CD4-positive, alpha-beta T cell treated with Interleukin-4 for 1 hour (primary cell): Measurements from ENCODE around the gene PIF1.
A peak's percentile ranks its signal among the peaks of the same experiment; 100 is the strongest.

Source experiments
- DNase-seq, 2 donors: peaks; one replicate each; pipeline ENCODE4 v3.0.0-alpha.2; 2020 to 2022

Gene PIF1

DNA sequence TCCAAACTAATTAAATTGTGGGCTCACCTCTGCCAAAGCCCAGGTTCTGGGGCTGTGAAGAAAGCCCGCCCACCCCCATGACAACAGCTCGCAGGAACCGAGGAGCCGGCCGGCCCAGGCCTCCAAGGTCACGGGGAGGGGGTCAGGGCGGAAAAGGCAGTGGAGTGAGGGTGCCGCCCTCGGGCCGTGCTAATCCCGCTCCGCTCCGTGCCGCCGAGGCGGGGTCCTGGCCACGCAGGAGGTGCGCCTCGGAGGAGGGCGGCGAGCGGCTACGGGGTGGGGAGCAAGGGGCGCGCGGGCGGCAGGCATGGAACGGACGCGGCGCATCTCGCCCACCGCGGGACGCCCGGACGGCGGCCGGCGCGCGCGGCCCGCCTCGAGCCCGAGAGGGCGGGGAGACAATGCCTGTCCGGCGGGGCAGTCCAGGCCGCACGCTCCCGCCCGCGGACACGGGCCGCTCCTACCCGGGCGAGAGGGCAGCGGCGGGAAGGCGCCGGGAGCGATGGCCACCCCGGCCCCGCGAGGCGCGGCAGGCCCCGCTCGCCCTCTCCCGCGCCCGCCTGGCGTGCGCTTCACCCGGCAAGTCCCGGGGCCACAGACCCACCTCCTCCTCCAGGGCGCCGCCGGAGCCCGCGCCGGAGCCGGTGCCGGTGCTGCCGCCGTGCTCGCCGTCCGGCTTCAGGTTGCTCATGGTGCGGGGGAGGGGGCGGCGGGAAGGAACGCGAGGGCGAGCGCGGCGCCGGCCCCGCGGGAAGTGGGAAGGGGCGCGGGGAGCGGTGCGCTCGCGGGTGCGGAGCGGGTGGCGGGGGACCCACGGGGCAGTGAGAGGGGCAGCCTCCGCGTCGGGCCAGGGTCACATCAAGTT lies 50.6 kb downstream of the PIF1 start:
- DNase-seq: no peak

DNA sequence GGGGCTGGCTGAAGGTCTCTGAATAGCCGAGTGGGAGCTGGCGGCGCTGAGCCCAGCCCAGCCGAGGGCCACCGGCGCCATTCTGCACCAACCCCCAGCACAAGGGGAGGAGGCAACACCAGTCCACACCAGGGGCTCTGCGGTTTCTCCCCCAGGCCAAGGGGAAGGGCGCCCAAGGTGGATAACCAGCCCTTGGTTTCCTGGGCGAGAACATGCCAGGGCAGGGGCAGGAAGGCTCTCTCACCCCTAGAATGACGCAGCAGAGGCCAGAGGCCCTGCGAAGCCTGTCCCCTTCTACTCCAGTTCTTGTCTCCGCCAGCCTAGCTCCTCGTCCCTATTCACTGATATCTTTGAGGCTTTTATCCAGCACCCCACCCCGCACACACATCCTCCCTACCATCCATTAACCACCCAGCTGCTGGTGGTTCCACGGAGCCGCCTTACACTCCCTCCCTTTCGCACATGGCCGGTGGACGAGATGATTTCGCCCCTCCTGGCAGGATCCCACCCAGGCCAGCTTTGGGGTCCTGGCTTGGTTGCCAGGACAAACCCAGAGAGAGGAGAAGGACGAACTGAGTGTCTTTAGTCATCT lies 51.3 kb downstream of the PIF1 start:
- DNase-seq: no peak

DNA sequence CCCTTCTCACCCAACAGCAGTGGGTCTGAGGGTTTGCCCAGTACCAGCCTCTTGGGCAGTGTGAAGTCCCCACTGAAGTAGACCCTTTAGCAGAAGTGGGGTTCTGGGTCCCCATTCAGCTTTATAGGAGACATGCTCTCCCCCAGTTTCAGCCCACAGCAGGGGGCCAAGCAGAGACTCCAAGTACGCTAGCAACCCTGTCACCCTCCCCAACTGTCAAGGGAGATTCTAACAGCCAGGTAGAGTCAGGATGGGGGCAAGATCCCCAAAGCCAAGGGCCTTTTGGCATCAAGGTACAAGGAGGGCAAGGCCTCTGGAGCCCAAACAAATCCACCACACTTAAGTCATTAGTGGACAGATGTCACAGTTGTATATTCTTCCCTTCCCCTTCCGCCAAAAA lies 51.8 kb downstream of the PIF1 start:
- DNase-seq: no peak

DNA sequence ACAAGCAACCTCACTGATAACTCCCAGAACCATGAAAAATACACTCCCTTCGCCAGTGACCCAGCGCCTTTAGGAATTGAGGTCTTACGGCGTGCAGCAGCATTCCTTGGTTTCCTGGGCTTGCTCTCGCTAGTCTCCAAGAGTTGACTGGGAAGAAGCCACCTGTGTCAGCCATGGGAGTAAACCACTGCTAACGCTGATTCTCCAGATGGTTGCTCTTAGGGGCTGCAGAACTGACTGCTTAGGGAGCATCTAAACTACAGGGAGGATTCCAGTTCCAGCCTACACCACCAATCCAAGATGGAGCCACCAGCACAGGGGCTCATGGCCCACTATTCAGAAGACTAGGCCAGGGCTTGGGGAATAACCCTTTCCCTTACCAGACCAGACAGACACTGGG lies 52.5 kb downstream of the PIF1 start:
- DNase-seq: no peak

DNA sequence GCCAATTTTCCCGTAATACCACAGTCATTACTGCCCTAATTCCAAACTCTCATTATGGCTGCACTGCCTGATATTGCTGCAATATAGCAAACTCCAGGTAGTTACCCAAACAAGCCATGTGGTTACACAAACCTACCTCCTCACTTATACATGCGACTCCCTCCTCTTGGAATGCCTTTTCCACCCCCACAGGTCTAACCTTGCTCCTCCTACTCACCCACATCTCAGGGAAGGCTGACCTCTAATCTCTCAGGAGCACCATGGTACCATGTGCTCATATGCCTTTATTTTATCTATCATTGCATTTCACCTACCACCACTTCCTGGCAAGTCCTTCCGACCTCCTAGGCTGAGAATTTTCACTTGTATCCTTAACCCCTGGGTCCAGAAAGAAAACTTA lies 53.0 kb downstream of the PIF1 start:
- no peak for DNase-seq

DNA sequence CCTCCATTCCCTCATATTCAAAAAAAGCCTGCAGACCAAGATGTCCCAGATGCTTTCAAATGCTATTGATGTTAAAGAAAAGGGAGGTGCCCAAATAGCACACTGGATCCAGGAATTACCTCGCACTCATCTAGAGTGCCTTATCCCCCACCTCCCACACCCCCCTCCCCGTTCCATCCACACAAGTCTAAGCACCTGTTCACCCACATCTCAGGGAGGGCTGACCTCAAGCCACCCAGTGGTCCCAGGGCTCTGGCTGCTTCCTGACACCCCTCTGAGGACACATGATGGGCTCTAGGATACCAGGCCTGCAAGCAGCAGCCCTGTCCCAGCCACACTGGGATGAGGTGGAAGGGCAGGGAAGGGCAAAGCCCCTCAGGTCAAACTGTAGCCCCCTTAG lies 54.8 kb downstream of the PIF1 start:
- DNase-seq: no peak

DNA sequence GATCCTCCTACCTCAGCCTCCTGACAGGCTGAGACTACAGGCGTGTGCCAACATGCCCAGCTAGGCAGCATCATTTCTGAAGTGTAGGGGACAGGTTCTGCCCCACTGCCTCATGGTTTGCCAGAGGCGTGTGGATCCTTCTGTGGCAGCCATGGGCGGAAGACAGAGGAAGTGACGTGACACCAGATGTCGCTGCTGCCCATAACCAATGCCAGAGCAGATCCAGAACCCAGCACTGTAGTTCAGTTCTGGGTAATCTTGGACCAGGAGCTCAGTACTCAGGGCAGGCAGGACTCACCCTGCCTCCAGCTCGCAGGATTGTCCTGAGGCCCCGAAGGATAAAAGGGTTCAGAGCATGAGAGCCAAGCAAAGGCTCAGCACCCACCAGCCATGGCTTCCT lies 58.2 kb downstream of the PIF1 start:
- DNase-seq: peak; percentile 15 to 19

DNA sequence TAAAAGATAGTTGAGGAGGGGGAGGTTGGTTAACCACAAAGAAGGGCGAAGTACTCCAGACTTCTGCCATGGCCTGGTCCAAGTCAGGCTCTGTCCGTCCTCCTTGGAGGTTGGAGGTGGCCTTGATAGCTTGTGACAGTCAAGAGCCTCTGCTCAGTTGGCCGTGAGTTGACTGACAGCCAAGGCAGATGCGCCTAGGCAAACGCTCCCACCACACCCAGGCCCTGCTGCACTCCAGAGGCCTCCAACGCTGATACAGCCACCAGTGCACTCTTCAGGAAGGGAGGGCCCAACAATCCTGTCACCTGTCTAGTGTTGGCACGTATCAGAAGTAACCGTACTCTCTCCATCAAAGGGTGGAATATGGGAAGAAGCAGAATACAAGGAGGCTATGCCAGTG lies 59.4 kb downstream of the PIF1 start:
- no peak for DNase-seq
